Measurements from ENCODE around the gene EIF4E1B.

- TF ChIP-seq CTCF (conservative IDR thresholded peaks at IDR 0.05; ENCODE audit: low read depth in 2 of 2) (no peak), EZH2 (IDR thresholded peaks at IDR 0.05; ENCODE audit: low read depth, unreplicated experiment) (no peak), POLR2AphosphoS5 (IDR thresholded peaks at IDR 0.05; ENCODE audit: low read depth) (no peak), REST (IDR thresholded peaks at IDR 0.05; ENCODE audit: unreplicated experiment) (no peak), CREB1 (CRISPR knock-in tag; IDR thresholded peaks at IDR 0.05; ENCODE audit: low read depth) (no peak), ZNF114 (CRISPR knock-in tag; IDR thresholded peaks at IDR 0.05) (no peak), JUNB (IDR thresholded peaks at IDR 0.05; ENCODE audit: unreplicated experiment) (no peak), EZH2phosphoT487 (IDR thresholded peaks at IDR 0.05; ENCODE audit: unreplicated experiment) (no peak)
Observed at GRCh38 chr5:176693477-176693851, 63.0 kb downstream of the EIF4E1B start.
